H1 (cell line): Measurements from ENCODE around the gene CLN6. TPM values are rescaled to one million over a fixed set of nuclear protein-coding genes. Genes with fewer than 3 reads are reported as not detected.

ENCODE experiments used
- CTCF ChIA-PET: fragments of 300-600 bp; sonication (Branson Sonifier 250); formaldehyde crosslinking; loops from one replicate; lab custom pipeline; 2021; ENCODE audit not compliant: partially characterized antibody; lab: Charles Lee
- POLR2A ChIA-PET: fragments of 300-600 bp; sonication (Branson Sonifier 250); formaldehyde crosslinking; loops from one replicate; lab custom pipeline; 2021; ENCODE audit warnings: inconsistent platforms; ENCODE audit not compliant: partially characterized antibody; lab: Charles Lee
- DNase-seq, 2 experiments: peaks; one replicate each; pipeline versions ENCODE4 v3.0.0 to v3.0.0-alpha.2; 2010 to 2022; ENCODE audit warnings: low spot score in 2 of 2, low read depth in 1 of 2, mixed read lengths in 1 of 2
- FAIRE-seq: peaks from 2 replicates; lab custom pipeline; 2011; peaks lifted over from hg19 to GRCh38; lab: Jason Lieb, UNC
- H2AFZ ChIP-seq: 2 replicates; pipeline ENCODE4 v1.8.1; 2012; ENCODE audit warnings: low read length, inconsistent platforms
- H2AK5ac ChIP-seq: 2 replicates; pipeline ENCODE4 v1.6.1; 2013; ENCODE audit warnings: low read depth, low read length
- H2BK120ac ChIP-seq: replicated peaks from 2 replicates; pipeline ENCODE3; 2013; ENCODE audit warnings: low read depth, low read length, inconsistent platforms
- H2BK12ac ChIP-seq: 2 replicates; pipeline ENCODE4 v1.6.1; 2013; ENCODE audit warnings: low read depth, low read length
- H2BK15ac ChIP-seq: 2 replicates; pipeline ENCODE4 v1.6.1; 2013; ENCODE audit warnings: low read length
- H2BK20ac ChIP-seq: 2 replicates; pipeline ENCODE4 v1.6.1; 2013; ENCODE audit warnings: low read length
- H2BK5ac ChIP-seq: 2 replicates; pipeline ENCODE4 v1.6.1; 2013; ENCODE audit warnings: low read depth, low read length
- H3K14ac ChIP-seq: 2 replicates; pipeline ENCODE4 v1.6.1; 2013; ENCODE audit warnings: inconsistent platforms; ENCODE audit not compliant: insufficient read length
- H3K18ac ChIP-seq: 2 replicates; pipeline ENCODE4 v1.6.1; 2013; ENCODE audit warnings: low read length; ENCODE audit errors: extremely low read depth
- H3K23ac ChIP-seq: 2 replicates; pipeline ENCODE4 v1.6.1; 2013; ENCODE audit warnings: inconsistent platforms; ENCODE audit not compliant: insufficient read length
- H3K23me2 ChIP-seq: 2 replicates; pipeline ENCODE4 v1.6.1; 2013; ENCODE audit warnings: low read depth, low read length
- H3K27ac ChIP-seq: 2 replicates; pipeline ENCODE4 v1.6.1; 2011; ENCODE audit warnings: low read depth, low read length, inconsistent platforms
- H3K27me3 ChIP-seq, 4 experiments: replicated peaks in 1 of 4; 1 replicate in 1 of 4; 2 replicates in 3 of 4; pipeline versions ENCODE4 v1.6.1 to v1.8.1; 2011 to 2013; ENCODE audit warnings: low read length in 3 of 4, mild to moderate bottlenecking in 3 of 4, inconsistent platforms in 2 of 4, mixed read lengths in 2 of 4, moderate library complexity in 1 of 4; ENCODE audit not compliant: control insufficient read depth in 3 of 4, insufficient read depth in 3 of 4; ENCODE audit errors: extremely low read depth in 1 of 4
- H3K36me3 ChIP-seq, 4 experiments: 2 replicates each; pipeline versions ENCODE4 v1.6.1 to v1.8.1; 2011 to 2013; ENCODE audit warnings: mild to moderate bottlenecking in 4 of 4, low read length in 3 of 4, moderate library complexity in 2 of 4, control low read depth in 1 of 4, inconsistent platforms in 1 of 4; ENCODE audit not compliant: insufficient read depth in 4 of 4, control insufficient read depth in 2 of 4
- H3K4ac ChIP-seq: replicated peaks from 2 replicates; pipeline ENCODE3; 2013; ENCODE audit warnings: low read length, low read depth, mixed read lengths, inconsistent platforms; ENCODE audit not compliant: insufficient read length
- H3K4me1 ChIP-seq, 4 experiments: replicated peaks in 1 of 4; 1 replicate in 1 of 4; 2 replicates in 3 of 4; pipeline versions ENCODE4 v1.6.1 to v1.8.1; 2011 to 2013; ENCODE audit warnings: low read length in 3 of 4, inconsistent platforms in 2 of 4, mixed read lengths in 1 of 4; ENCODE audit not compliant: insufficient read depth in 4 of 4, control insufficient read depth in 3 of 4
- H3K4me2 ChIP-seq, 2 experiments: 2 replicates each; pipeline versions ENCODE4 v1.6.1 to v1.8.1; 2011 to 2013; ENCODE audit warnings: low read depth in 2 of 2, low read length in 2 of 2, control low read depth in 1 of 2, inconsistent platforms in 1 of 2, mild to moderate bottlenecking in 1 of 2; ENCODE audit not compliant: insufficient read depth in 1 of 2
- H3K4me3 ChIP-seq, 4 experiments: fragments of 200-600, 300-600 bp in 1 of 4; sonication (generic), shearing (Covaris generic), sonication (Bioruptor Twin) in 1 of 4; 2 replicates each; pipeline versions ENCODE4 v1.5.1 to v1.8.1; 2011 to 2016; ENCODE audit warnings: low read length in 4 of 4, low read depth in 3 of 4, control low read depth in 2 of 4, inconsistent platforms in 2 of 4, mild to moderate bottlenecking in 2 of 4, mixed read lengths in 1 of 4, moderate library complexity in 1 of 4; ENCODE audit not compliant: insufficient read depth in 2 of 4; ENCODE audit errors: extremely low read depth in 1 of 4
- H3K56ac ChIP-seq: replicated peaks from 2 replicates; pipeline ENCODE3; 2013; ENCODE audit warnings: low read depth, mild to moderate bottlenecking, mixed read lengths, low read length, inconsistent platforms; ENCODE audit not compliant: insufficient read length
- H3K79me1 ChIP-seq: 2 replicates; pipeline ENCODE4 v1.6.1; 2013; ENCODE audit warnings: low read depth, low read length, control low read depth
- H3K79me2 ChIP-seq, 2 experiments: 2 replicates each; pipeline versions ENCODE4 v1.6.1 to v1.8.1; 2012 to 2013; ENCODE audit warnings: low read length in 2 of 2, mild to moderate bottlenecking in 2 of 2, inconsistent platforms in 1 of 2; ENCODE audit not compliant: insufficient read depth in 2 of 2, control insufficient read depth in 1 of 2
- H3K9ac ChIP-seq, 4 experiments: replicated peaks in 1 of 4; 1 replicate in 1 of 4; 2 replicates in 3 of 4; pipeline versions ENCODE4 v1.6.1 to v1.8.1; 2011 to 2013; ENCODE audit warnings: low read depth in 3 of 4, low read length in 3 of 4, control low read depth in 2 of 4, mild to moderate bottlenecking in 2 of 4, moderate library complexity in 2 of 4, inconsistent platforms in 1 of 4; ENCODE audit errors: extremely low read depth in 1 of 4
- H3K9me3 ChIP-seq, 2 experiments: 2 replicates each; pipeline versions ENCODE4 v1.6.1 to v1.8.1; 2012 to 2013; ENCODE audit warnings: mild to moderate bottlenecking in 2 of 2, moderate library complexity in 2 of 2, control low read depth in 1 of 2, inconsistent platforms in 1 of 2, low read depth in 1 of 2, low read length in 1 of 2, mixed read lengths in 1 of 2; ENCODE audit not compliant: insufficient read depth in 2 of 2
- H4K20me1 ChIP-seq, 2 experiments: replicated peaks in 1 of 2; 2 replicates each; pipeline versions ENCODE3 to v1.8.1; 2011 to 2013; ENCODE audit warnings: inconsistent platforms in 2 of 2, low read length in 2 of 2, mild to moderate bottlenecking in 1 of 2; ENCODE audit not compliant: insufficient read depth in 2 of 2, control insufficient read depth in 1 of 2
- H4K5ac ChIP-seq: 2 replicates; pipeline ENCODE4 v1.6.1; 2013; ENCODE audit warnings: low read length, low read depth, mixed read lengths, inconsistent platforms; ENCODE audit not compliant: insufficient read length
- H4K8ac ChIP-seq: 2 replicates; pipeline ENCODE4 v1.8.0; 2013; ENCODE audit warnings: mild to moderate bottlenecking, moderate library complexity, low read length, inconsistent platforms; ENCODE audit not compliant: insufficient read depth; ENCODE audit errors: extremely low read depth
- H4K91ac ChIP-seq: replicated peaks from 2 replicates; pipeline ENCODE3; 2013; ENCODE audit warnings: low read length, mixed read lengths, inconsistent platforms; ENCODE audit not compliant: insufficient read length
- ATF2 ChIP-seq: IDR thresholded peaks from 2 replicates; pipeline ENCODE4 v1.6.1; 2012; ENCODE audit warnings: low read length, inconsistent platforms
- BCL11A ChIP-seq, 2 experiments: IDR thresholded peaks; one replicate each; pipeline ENCODE4 v1.6.1; 2011; ENCODE audit warnings: low read depth in 2 of 2, low read length in 2 of 2, mild to moderate bottlenecking in 2 of 2
- CHD2 ChIP-seq: IDR thresholded peaks from 2 replicates; pipeline ENCODE4 v1.6.1; 2012; ENCODE audit warnings: low read length, improper control_type of control experiment
- CREB1 ChIP-seq: IDR thresholded peaks from 2 replicates; pipeline ENCODE4 v1.6.1; 2012; ENCODE audit warnings: inconsistent platforms
- HDAC6 ChIP-seq: IDR thresholded peaks from one replicate; pipeline ENCODE4 v1.7.1; 2012; ENCODE audit warnings: low read depth, mild to moderate bottlenecking, inconsistent platforms, low read length, moderate library complexity
- KDM4A ChIP-seq: IDR thresholded peaks from one replicate; pipeline ENCODE4 v1.7.1; 2012; ENCODE audit warnings: low read depth, mild to moderate bottlenecking, moderate library complexity, low read length, inconsistent platforms; ENCODE audit not compliant: severe bottlenecking
- KDM5A ChIP-seq: fragments of 200-600 bp; IDR thresholded peaks from 2 replicates; pipeline ENCODE4 v1.7.1; 2012; ENCODE audit warnings: mild to moderate bottlenecking, low read length, inconsistent platforms, mixed read lengths
- RBBP5 ChIP-seq: IDR thresholded peaks from 2 replicates; pipeline ENCODE4 v1.7.1; 2012; ENCODE audit warnings: low read depth, mild to moderate bottlenecking, inconsistent platforms, low read length, moderate library complexity, borderline replicate concordance
- SIRT6 ChIP-seq: IDR thresholded peaks from one replicate; pipeline ENCODE4 v1.7.1; 2012; ENCODE audit warnings: low read length, inconsistent platforms
- TBP ChIP-seq: IDR thresholded peaks from 2 replicates; pipeline ENCODE4 v1.6.1; 2011; ENCODE audit warnings: low read depth, low read length, improper control_type of control experiment
- WGBS, 2 experiments: shearing (Covaris generic) in 1 of 2; methylation state at CpG; one replicate each; pipeline versions ENCODE4 v1.1.6 to v1.1.7; 2013 to 2015; ENCODE audit warnings: low lambda C conversion rate in 2 of 2, mixed read lengths in 2 of 2, inconsistent platforms in 1 of 2, low coverage in 1 of 2, missing lambda C conversion rate in 1 of 2; ENCODE audit not compliant: insufficient replicate concordance in 2 of 2, insufficient coverage in 1 of 2, insufficient read length in 1 of 2; ENCODE audit errors: extremely low coverage in 1 of 2, missing lambda C conversion rate in 1 of 2; 5-methylcytosine and 5-hydroxymethylcytosine counted together
- polyA plus RNA-seq, 7 experiments: library from polyadenylated mRNA; depleted of rRNA in 3 of 7; stranded (reverse) in 5 of 7; unstranded in 2 of 7; fragments of >200 nt in 5 of 7; fragments of 200-250 nt in 2 of 7; gene quantifications; 1 replicate in 5 of 7; 2 replicates in 1 of 7; 4 replicates in 1 of 7; pipeline versions ENCODE4 v1.2.1 to v1.2.3, GENCODE V29; 2011 to 2013; ENCODE audit warnings: missing spikeins in 2 of 7, mixed read lengths in 2 of 7
- total RNA-seq: library from RNA; stranded (reverse); fragmentation: NEBNext Ultra II Directional; extraction: Animal tissue kit (Norgen Biotek cat#: 25700); gene quantifications from 2 replicates; pipeline ENCODE4 v1.2.1, GENCODE V29; 2021
- TF ChIP-seq, protein P1 (sequence below): IDR thresholded peaks from 2 replicates; pipeline ENCODE4 v1.6.1; 2012; ENCODE audit warnings: inconsistent platforms

The CLN6 gene
- total and polyA plus RNA-seq, 2 of the 8 experiments (the other 6 are each of a cell fraction or from before 2014, with no cell fraction given) = 60.0 to 137 TPM

GRCh38 chr15:68205558-68205944 lies 24.0 kb downstream of the CLN6 start:
- no peaks in the 10 kb centered on the region; a peak in 1 of 8 replicates for H3K36me3 ChIP-seq
- ChIA-PET POLR2A (interaction anchor here (0.5 to 3.1 kb wide), 4 partner anchors 10 to 1892 kb away, joined by 3 to 20 read pairs (median 4); partner anchors contain the start of genes CLN6 and TLE3), CTCF (interaction anchor here (1.4 to 4.3 kb wide), 2 partner anchors 10 to 101 kb away, joined by 4 to 36 read pairs; no protein-coding TSS in a partner anchor)
- H3K27me3 ChIP-seq = no peaks in the 10 kb centered on the region
- H3K9me3 ChIP-seq = no peaks in the 10 kb centered on the region
- H3K4ac ChIP-seq = no peak overlapping the region
- H3K79me2 ChIP-seq = peaks cover 0 to 17% of the 10 kb centered on the region in 2 experiments; a peak in 1 of 4 replicates
- H2BK20ac ChIP-seq = no peak overlapping the region
- DNase-seq (no peak), FAIRE-seq (no peak)
- H3K27ac ChIP-seq = peak overlapping the region; percentile 22; the same call in 1 of the 2 replicates
- H4K20me1 ChIP-seq = peaks cover 6 to 26% of the 10 kb centered on the region in 2 experiments
- peak overlapping the region; percentile 52 for H2BK5ac ChIP-seq
- H3K9ac ChIP-seq = no peak overlapping the region
- no peak overlapping the region for H4K91ac ChIP-seq
- no peak overlapping the region for H2BK120ac ChIP-seq
- H4K8ac ChIP-seq = peak overlapping the region; percentile 37; the same call in 1 of the 2 replicates
- H3K56ac ChIP-seq = no peak overlapping the region
- H4K5ac ChIP-seq = no peak overlapping the region
- H3K18ac ChIP-seq = peak overlapping the region; percentile 60; the same call in 1 of the 2 replicates
- H3K23ac ChIP-seq = no peak overlapping the region
- H3K79me1 ChIP-seq = peaks cover 2% of the 10 kb centered on the region; the same call in 1 of the 2 replicates
- H2AFZ ChIP-seq = no peak overlapping the region
- H3K23me2 ChIP-seq = no peaks in the 10 kb centered on the region
- WGBS, 2 experiments = 87% methylated on average over 11 of the region's 13 CpGs; no CpG with 5 or more reads in 1 of the 2 experiments
- H3K4me3 ChIP-seq = no peak overlapping the region
- TF ChIP-seq KDM4A = no peak
- no peak for TF ChIP-seq RBBP5
- TF ChIP-seq HDAC6 = no peak
- TF ChIP-seq CREB1 = no peak
- no peak for TF ChIP-seq ATF2
- TF ChIP-seq BCL11A (IDR thresholded peaks at IDR 0.05; ENCODE audit: low read depth in 2 of 2, low read length in 2 of 2) = no peak
- no peak for TF ChIP-seq TBP
- no peak for TF ChIP-seq SIRT6
- TF ChIP-seq CHD2 = no peak
- TF ChIP-seq, protein P1, sequence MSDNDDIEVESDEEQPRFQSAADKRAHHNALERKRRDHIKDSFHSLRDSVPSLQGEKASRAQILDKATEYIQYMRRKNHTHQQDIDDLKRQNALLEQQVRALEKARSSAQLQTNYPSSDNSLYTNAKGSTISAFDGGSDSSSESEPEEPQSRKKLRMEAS = no peak
- no peak for TF ChIP-seq KDM5A
- peak overlapping the region in 1 of 2 experiments; percentile 35; a peak in 1 of 4 replicates for H3K4me2 ChIP-seq
- H3K4me1 ChIP-seq = peaks cover 2 to 39% (median 26%) of the 10 kb centered on the region in 4 experiments
- H2AK5ac ChIP-seq = no peak overlapping the region
- peak overlapping the region; percentile 46; the same call in 1 of the 2 replicates for H2BK15ac ChIP-seq
- 0 out of 2 replicates have a peak overlapping the region, but pooled peaks have one; percentile 60 for H2BK12ac ChIP-seq
- no peak overlapping the region for H3K14ac ChIP-seq
